ENCODE measurements around the gene BSDC1. TPM values are rescaled to one million over a fixed set of nuclear protein-coding genes. Genes with fewer than 3 reads are reported as not detected.
A peak's percentile ranks its signal among the peaks of the same experiment; 100 is the strongest.

The BSDC1 gene
- total and polyA plus RNA-seq, 2 of the 13 experiments (the other 11 are each of a cell fraction or from before 2014, with no cell fraction given) = 40.3 to 64.2 TPM

- TF ChIP-seq, protein P1, sequence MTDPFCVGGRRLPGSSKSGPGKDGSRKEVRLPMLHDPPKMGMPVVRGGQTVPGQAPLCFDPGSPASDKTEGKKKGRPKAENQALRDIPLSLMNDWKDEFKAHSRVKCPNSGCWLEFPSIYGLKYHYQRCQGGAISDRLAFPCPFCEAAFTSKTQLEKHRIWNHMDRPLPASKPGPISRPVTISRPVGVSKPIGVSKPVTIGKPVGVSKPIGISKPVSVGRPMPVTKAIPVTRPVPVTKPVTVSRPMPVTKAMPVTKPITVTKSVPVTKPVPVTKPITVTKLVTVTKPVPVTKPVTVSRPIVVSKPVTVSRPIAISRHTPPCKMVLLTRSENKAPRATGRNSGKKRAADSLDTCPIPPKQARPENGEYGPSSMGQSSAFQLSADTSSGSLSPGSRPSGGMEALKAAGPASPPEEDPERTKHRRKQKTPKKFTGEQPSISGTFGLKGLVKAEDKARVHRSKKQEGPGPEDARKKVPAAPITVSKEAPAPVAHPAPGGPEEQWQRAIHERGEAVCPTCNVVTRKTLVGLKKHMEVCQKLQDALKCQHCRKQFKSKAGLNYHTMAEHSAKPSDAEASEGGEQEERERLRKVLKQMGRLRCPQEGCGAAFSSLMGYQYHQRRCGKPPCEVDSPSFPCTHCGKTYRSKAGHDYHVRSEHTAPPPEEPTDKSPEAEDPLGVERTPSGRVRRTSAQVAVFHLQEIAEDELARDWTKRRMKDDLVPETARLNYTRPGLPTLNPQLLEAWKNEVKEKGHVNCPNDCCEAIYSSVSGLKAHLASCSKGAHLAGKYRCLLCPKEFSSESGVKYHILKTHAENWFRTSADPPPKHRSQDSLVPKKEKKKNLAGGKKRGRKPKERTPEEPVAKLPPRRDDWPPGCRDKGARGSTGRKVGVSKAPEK (CRISPR knock-in tag; IDR thresholded peaks at IDR 0.05; ENCODE audit: borderline replicate concordance) = no peak
- TF ChIP-seq ATM (IDR thresholded peaks at IDR 0.05; ENCODE audit: borderline replicate concordance) (no peak), SP5 (CRISPR knock-in tag; IDR thresholded peaks at IDR 0.05; ENCODE audit: borderline replicate concordance, low read depth) (no peak), MZF1 (CRISPR knock-in tag; IDR thresholded peaks at IDR 0.05; ENCODE audit: borderline replicate concordance) (no peak), SIN3B (IDR thresholded peaks at IDR 0.05; ENCODE audit: low read length) (no peak), FIP1L1 (IDR thresholded peaks at IDR 0.05; ENCODE audit: borderline replicate concordance, insufficient read depth, low read depth, low read length) (no peak), ZNF343 (CRISPR knock-in tag; IDR thresholded peaks at IDR 0.05) (no peak), DNMT3B (CRISPR knock-in tag; conservative IDR thresholded peaks at IDR 0.05) (no peak), ZBTB7A (CRISPR knock-in tag; IDR thresholded peaks at IDR 0.05) (0 out of 2 replicates have a peak, but pooled peaks have one; percentile 30), RFX5 (IDR thresholded peaks at IDR 0.05; ENCODE audit: low read depth, low read length) (no peak), ZNF513 (CRISPR knock-in tag; conservative IDR thresholded peaks at IDR 0.05) (no peak), ZFP91 (CRISPR knock-in tag; IDR thresholded peaks at IDR 0.05; ENCODE audit: borderline replicate concordance) (peak; percentile 47), KLF15 (CRISPR knock-in tag; IDR thresholded peaks at IDR 0.05; ENCODE audit: borderline replicate concordance) (no peak), ZFP1 (CRISPR knock-in tag; IDR thresholded peaks at IDR 0.05) (no peak), STAT6 (CRISPR knock-in tag; IDR thresholded peaks at IDR 0.05; ENCODE audit: borderline replicate concordance) (peak; percentile 46; the same call in 1 of the 2 replicates), TFE3 (CRISPR knock-in tag; IDR thresholded peaks at IDR 0.05) (no peak)
- TF ChIP-seq, protein P2, sequence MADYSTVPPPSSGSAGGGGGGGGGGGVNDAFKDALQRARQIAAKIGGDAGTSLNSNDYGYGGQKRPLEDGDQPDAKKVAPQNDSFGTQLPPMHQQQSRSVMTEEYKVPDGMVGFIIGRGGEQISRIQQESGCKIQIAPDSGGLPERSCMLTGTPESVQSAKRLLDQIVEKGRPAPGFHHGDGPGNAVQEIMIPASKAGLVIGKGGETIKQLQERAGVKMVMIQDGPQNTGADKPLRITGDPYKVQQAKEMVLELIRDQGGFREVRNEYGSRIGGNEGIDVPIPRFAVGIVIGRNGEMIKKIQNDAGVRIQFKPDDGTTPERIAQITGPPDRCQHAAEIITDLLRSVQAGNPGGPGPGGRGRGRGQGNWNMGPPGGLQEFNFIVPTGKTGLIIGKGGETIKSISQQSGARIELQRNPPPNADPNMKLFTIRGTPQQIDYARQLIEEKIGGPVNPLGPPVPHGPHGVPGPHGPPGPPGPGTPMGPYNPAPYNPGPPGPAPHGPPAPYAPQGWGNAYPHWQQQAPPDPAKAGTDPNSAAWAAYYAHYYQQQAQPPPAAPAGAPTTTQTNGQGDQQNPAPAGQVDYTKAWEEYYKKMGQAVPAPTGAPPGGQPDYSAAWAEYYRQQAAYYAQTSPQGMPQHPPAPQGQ (CRISPR knock-in tag; IDR thresholded peaks at IDR 0.05; ENCODE audit: borderline replicate concordance) = no peak
Observed at GRCh38 chr1:32345289-32345827, 48.9 kb downstream of the BSDC1 start (continued).

Data from HepG2 (cell line).